ENCODE results near the gene CCDC190. TPM values are rescaled to one million over a fixed set of nuclear protein-coding genes. Genes with fewer than 3 reads are reported as not detected.
"Not testable (repeated sequence)": the region's sequence is repeated elsewhere in the genome, so short reads cannot be mapped to it uniquely, and the experiment has no call there.

Gene CCDC190
- total RNA-seq, 1 experiment from 2014 or later: not detected

- ChIA-PET CTCF (interaction anchor here (1.0 kb wide), 1 partner anchor 19 kb away, joined by 3 read pairs; no protein-coding TSS in a partner anchor), POLR2A (no interaction called here), RAD21 (ENCODE audit: low non-redundant PET in 1 of 2, low total read pairs in 2 of 2, uncharacterized antibody in 2 of 2, unreplicated experiment in 2 of 2) (no interaction called here)
- H3K36me3 ChIP-seq (ENCODE audit: control insufficient read depth in 1 of 2, insufficient read depth in 2 of 2, low read length in 2 of 2): no peaks in the 10 kb centered on the region
- no peak overlapping the region for H3K4me2 ChIP-seq (ENCODE audit: low read length)
- intact Hi-C loops (cut with micrococcal nuclease): loop anchor here (10.0 kb wide), 1 partner anchor 652 kb away; no protein-coding TSS in a partner anchor
- no peaks in the 10 kb centered on the region for H3K4me1 ChIP-seq (ENCODE audit: control insufficient read depth in 1 of 2, insufficient read depth in 2 of 2, low read length in 2 of 2)
- no peak for ATAC-seq
- no peaks in the 10 kb centered on the region for H3K27me3 ChIP-seq (ENCODE audit: insufficient read depth, low read length)
- TF ChIP-seq EZH2phosphoT487 (IDR thresholded peaks at IDR 0.05; ENCODE audit: borderline replicate concordance) (no peak), CEBPB (IDR thresholded peaks at IDR 0.05; ENCODE audit: low read depth) (no peak), POLR2A (IDR thresholded peaks at IDR 0.05; ENCODE audit: borderline replicate concordance, extremely low read depth, insufficient read depth, insufficient read length) (no peak), JUND (IDR thresholded peaks at IDR 0.05) (no peak), SRF (IDR thresholded peaks at IDR 0.05; ENCODE audit: low read depth) (no peak), EZH2 (IDR thresholded peaks at IDR 0.05) (no peak), CTCF (IDR thresholded peaks at IDR 0.05 in 2 of 3, conservative IDR thresholded peaks at IDR 0.05 in 1 of 3; ENCODE audit: borderline replicate concordance in 1 of 3, insufficient read depth in 1 of 3, low read depth in 2 of 3, low read length in 2 of 3) (no peak), ZNF274 (IDR thresholded peaks at IDR 0.05; ENCODE audit: low read depth, low read length) (no peak), ZFX (IDR thresholded peaks at IDR 0.05) (no peak), ELF1 (IDR thresholded peaks at IDR 0.05; ENCODE audit: borderline replicate concordance, low read depth) (no peak), TCF7L2 (IDR thresholded peaks at IDR 0.05; ENCODE audit: borderline replicate concordance, extremely low read depth, insufficient read depth, insufficient read length) (no peak), YY1 (IDR thresholded peaks at IDR 0.05; ENCODE audit: extremely low read depth, insufficient replicate concordance, low read depth, low read length) (no peak), RAD21 (IDR thresholded peaks at IDR 0.05; ENCODE audit: low read depth) (no peak), ATF3 (IDR thresholded peaks at IDR 0.05) (no peak), SP1 (IDR thresholded peaks at IDR 0.05; ENCODE audit: low read depth) (no peak), FOSL1 (IDR thresholded peaks at IDR 0.05; ENCODE audit: low read depth) (no peak), CBX3 (IDR thresholded peaks at IDR 0.05; ENCODE audit: low read depth) (no peak)
- no peak overlapping the region for H3K4me3 ChIP-seq (replicated peaks in 1 of 2; ENCODE audit: low read depth in 1 of 2, low read length in 2 of 2)
- no peak overlapping the region for H2AFZ ChIP-seq (ENCODE audit: low read depth, low read length, poor library complexity, severe bottlenecking)
- no peaks in the 10 kb centered on the region for H4K20me1 ChIP-seq (ENCODE audit: insufficient read depth)
- H3K79me2 ChIP-seq (ENCODE audit: insufficient read depth, low read length): no peaks in the 10 kb centered on the region
- no peaks in the 10 kb centered on the region for H3K9me2 ChIP-seq (ENCODE audit: insufficient read depth)
- no peak for DNase-seq (ENCODE audit: low read depth, low spot score)
- H3K27ac ChIP-seq (ENCODE audit: low read depth, low read length): no peak overlapping the region
- H3K9me3 ChIP-seq (ENCODE audit: control insufficient read depth in 1 of 2, insufficient read depth in 1 of 2, low read depth in 1 of 2, low read length in 2 of 2): no peaks in the 10 kb centered on the region
- no peak overlapping the region for H3K9ac ChIP-seq (ENCODE audit: low read length)
- BruUV-seq (replicated peaks): no TSS peak
Observed at GRCh38 chr1:162872981-162873380, 12.0 kb upstream of the CCDC190 start.

GRCh38 chr1:162871417-162871816, 10.4 kb upstream of the CCDC190 start:
- POLR2A ChIA-PET; H3K36me3 ChIP-seq (ENCODE audit: control insufficient read depth in 1 of 2, insufficient read depth in 2 of 2, low read length in 2 of 2); RAD21 ChIA-PET (ENCODE audit: low non-redundant PET in 1 of 2, low total read pairs in 2 of 2, uncharacterized antibody in 2 of 2, unreplicated experiment in 2 of 2); CTCF ChIA-PET; H3K27me3 ChIP-seq (ENCODE audit: insufficient read depth, low read length); H4K20me1 ChIP-seq (ENCODE audit: insufficient read depth); BruUV-seq (replicated peaks); H3K9me2 ChIP-seq (ENCODE audit: insufficient read depth); ATAC-seq; H3K79me2 ChIP-seq (ENCODE audit: insufficient read depth, low read length); H3K27ac ChIP-seq (ENCODE audit: low read depth, low read length); H3K4me2 ChIP-seq (ENCODE audit: low read length); H3K9ac ChIP-seq (ENCODE audit: low read length); H2AFZ ChIP-seq (ENCODE audit: low read depth, low read length, poor library complexity, severe bottlenecking); DNase-seq (ENCODE audit: low read depth, low spot score); H3K4me3 ChIP-seq (replicated peaks in 1 of 2; ENCODE audit: low read depth in 1 of 2, low read length in 2 of 2); H3K9me3 ChIP-seq (ENCODE audit: control insufficient read depth in 1 of 2, insufficient read depth in 1 of 2, low read depth in 1 of 2, low read length in 2 of 2); H3K4me1 ChIP-seq (ENCODE audit: control insufficient read depth in 1 of 2, insufficient read depth in 2 of 2, low read length in 2 of 2): not testable (repeated sequence)
- intact Hi-C loops (cut with micrococcal nuclease): loop anchor here (10.0 kb wide), 1 partner anchor 653 kb away; no protein-coding TSS in a partner anchor

All from HCT116 (cell line).